Neuronal stem cell (in vitro differentiated cells): ENCODE measurements around the gene YIPF5.

Experiments
- DNase-seq: peaks from one replicate; pipeline ENCODE4 v3.0.0-alpha.2; 2013; ENCODE audit warnings: low spot score
- H2AFZ ChIP-seq: one replicate; pipeline ENCODE4 v1.6.1; 2013; ENCODE audit warnings: mild to moderate bottlenecking, low read length, inconsistent platforms
- H2AK5ac ChIP-seq: 2 replicates; pipeline ENCODE4 v1.6.1; 2013; ENCODE audit warnings: low read depth, mild to moderate bottlenecking, inconsistent platforms, low read length, moderate library complexity, mixed read lengths
- H2BK120ac ChIP-seq: 2 replicates; pipeline ENCODE4 v1.6.1; 2013; ENCODE audit warnings: low read depth, mild to moderate bottlenecking, inconsistent platforms, low read length, moderate library complexity, mixed read lengths
- H2BK12ac ChIP-seq: one replicate; pipeline ENCODE4 v1.6.1; 2013; ENCODE audit warnings: low read length, inconsistent platforms
- H2BK15ac ChIP-seq: 2 replicates; pipeline ENCODE4 v1.6.1; 2013; ENCODE audit warnings: mild to moderate bottlenecking, low read length, inconsistent platforms, mixed read lengths
- H2BK5ac ChIP-seq: one replicate; pipeline ENCODE4 v1.6.1; 2013; ENCODE audit warnings: inconsistent platforms, mild to moderate bottlenecking, low read length, moderate library complexity
- H3K14ac ChIP-seq: one replicate; pipeline ENCODE4 v1.6.1; 2013; ENCODE audit warnings: low read length, inconsistent platforms
- H3K18ac ChIP-seq: 2 replicates; pipeline ENCODE4 v1.6.1; 2013; ENCODE audit warnings: low read length, inconsistent platforms
- H3K23ac ChIP-seq: 2 replicates; pipeline ENCODE4 v1.6.1; 2013; ENCODE audit warnings: low read depth, mild to moderate bottlenecking, mixed read lengths, low read length, inconsistent platforms; ENCODE audit not compliant: poor library complexity
- H3K27ac ChIP-seq: replicated peaks from 3 replicates; pipeline ENCODE4 v1.5.1; 2013; ENCODE audit warnings: low read length, inconsistent platforms
- H3K27me3 ChIP-seq, 3 experiments: 2 replicates each; pipeline ENCODE4 v1.6.1; 2013; ENCODE audit warnings: low read length in 3 of 3, mild to moderate bottlenecking in 2 of 3, inconsistent platforms in 1 of 3, low read depth in 1 of 3, mixed read lengths in 1 of 3, moderate library complexity in 1 of 3; ENCODE audit not compliant: control insufficient read depth in 3 of 3, insufficient read depth in 3 of 3
- H3K36me3 ChIP-seq, 2 donors: replicated peaks in 1 of 2; 2 replicates each; pipeline ENCODE4 v1.6.1; 2013; ENCODE audit warnings: low read length in 2 of 2; ENCODE audit not compliant: control insufficient read depth in 2 of 2, insufficient read depth in 2 of 2
- H3K4ac ChIP-seq: 2 replicates; pipeline ENCODE4 v1.6.1; 2013; ENCODE audit warnings: inconsistent platforms, mild to moderate bottlenecking, low read length, moderate library complexity
- H3K4me1 ChIP-seq, 2 donors: 1 replicate in 1 of 2; 2 replicates in 1 of 2; pipeline ENCODE4 v1.6.1; 2013; ENCODE audit warnings: low read length in 2 of 2, low read depth in 1 of 2; ENCODE audit not compliant: control insufficient read depth in 2 of 2, insufficient read depth in 1 of 2
- H3K4me2 ChIP-seq: one replicate; pipeline ENCODE4 v1.6.1; 2013; ENCODE audit warnings: mild to moderate bottlenecking, low read length, inconsistent platforms; ENCODE audit not compliant: insufficient read depth, poor library complexity, severe bottlenecking
- H3K4me3 ChIP-seq, 2 donors: 2 replicates each; pipeline ENCODE4 v1.5.1; 2013; ENCODE audit warnings: low read length in 2 of 2, mild to moderate bottlenecking in 2 of 2, inconsistent platforms in 1 of 2, moderate library complexity in 1 of 2
- H3K79me1 ChIP-seq: one replicate; pipeline ENCODE4 v1.6.1; 2013; ENCODE audit warnings: low read depth, mild to moderate bottlenecking, inconsistent platforms, low read length, moderate library complexity
- H3K9ac ChIP-seq: one replicate; pipeline ENCODE4 v1.6.1; 2013; ENCODE audit warnings: mild to moderate bottlenecking, low read depth, low read length, inconsistent platforms; ENCODE audit not compliant: poor library complexity
- H3K9me3 ChIP-seq, 2 donors: replicated peaks in 1 of 2; 2 replicates each; pipeline versions ENCODE3 to v1.6.1; 2013; ENCODE audit warnings: low read length in 2 of 2, mild to moderate bottlenecking in 2 of 2, inconsistent platforms in 1 of 2, low read depth in 1 of 2, mixed read lengths in 1 of 2, moderate library complexity in 1 of 2; ENCODE audit not compliant: control insufficient read depth in 2 of 2, insufficient read depth in 1 of 2
- H4K8ac ChIP-seq: one replicate; pipeline ENCODE4 v1.6.1; 2013; ENCODE audit warnings: low read depth, mild to moderate bottlenecking, inconsistent platforms, low read length, moderate library complexity
- H4K91ac ChIP-seq: one replicate; pipeline ENCODE4 v1.6.1; 2013; ENCODE audit warnings: low read length, low read depth, mild to moderate bottlenecking, inconsistent platforms; ENCODE audit not compliant: poor library complexity
- WGBS, 2 donors: extraction: QIAGEN DNeasy Blood & Tissue Kit; methylation state at CpG; one replicate each; pipeline ENCODE4 v1.1.7; 2013; ENCODE audit warnings: missing lambda C conversion rate in 2 of 2, mixed read lengths in 1 of 2; ENCODE audit not compliant: insufficient read length in 2 of 2, insufficient replicate concordance in 1 of 2; ENCODE audit errors: extremely low coverage in 2 of 2; 5-methylcytosine and 5-hydroxymethylcytosine counted together

The YIPF5 gene

DNA sequence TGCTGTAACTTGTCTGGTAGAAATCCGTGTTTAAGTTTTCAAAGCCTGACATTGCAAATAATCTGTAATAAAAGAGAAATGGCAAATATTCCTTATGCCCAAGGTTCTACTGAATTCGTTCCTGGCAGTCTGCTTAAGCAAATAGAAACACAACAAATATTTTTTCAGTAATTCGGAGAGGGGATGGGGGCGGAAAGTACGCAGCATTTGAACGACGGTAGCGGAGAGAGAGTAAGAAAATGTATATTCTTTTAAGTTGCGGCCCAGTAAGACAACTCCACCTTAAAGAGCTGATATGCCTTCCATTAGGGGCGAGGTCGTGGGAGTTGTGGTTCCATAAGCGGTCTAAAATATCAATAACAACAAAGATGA lies 569 bp downstream of the YIPF5 start:
- Histone ChIP-seq H2AK5ac (peak overlapping the region; percentile 63), H3K27ac (no peak overlapping the region), H3K27me3 (no peaks in the 10 kb centered on the region), H3K36me3 (peaks cover 2 to 39% of the 10 kb centered on the region in 2 donors), H3K79me1 (no peaks in the 10 kb centered on the region), H3K9ac (peak overlapping the region; percentile 91), H2BK5ac (peak overlapping the region; percentile 43), H3K4me1 (peaks cover 2 to 5% of the 10 kb centered on the region in 2 donors), H4K8ac (no peak overlapping the region), H3K18ac (no peak overlapping the region), H3K9me3 (no peaks in the 10 kb centered on the region), H3K23ac (no peak overlapping the region), H2AFZ (peak overlapping the region; percentile 89), H4K91ac (no peak overlapping the region), H2BK120ac (no peak overlapping the region), H2BK15ac (no peak overlapping the region), H3K4me2 (peak overlapping the region; percentile 59), H3K14ac (no peak overlapping the region), H2BK12ac (no peak overlapping the region), H3K4me3 (peak overlapping the region; percentile 73 to 97), H3K4ac (no peak overlapping the region)
- no CpG with 5 or more reads among the region's 12 CpGs for WGBS, 2 donors
- DNase-seq = no peak

DNA sequence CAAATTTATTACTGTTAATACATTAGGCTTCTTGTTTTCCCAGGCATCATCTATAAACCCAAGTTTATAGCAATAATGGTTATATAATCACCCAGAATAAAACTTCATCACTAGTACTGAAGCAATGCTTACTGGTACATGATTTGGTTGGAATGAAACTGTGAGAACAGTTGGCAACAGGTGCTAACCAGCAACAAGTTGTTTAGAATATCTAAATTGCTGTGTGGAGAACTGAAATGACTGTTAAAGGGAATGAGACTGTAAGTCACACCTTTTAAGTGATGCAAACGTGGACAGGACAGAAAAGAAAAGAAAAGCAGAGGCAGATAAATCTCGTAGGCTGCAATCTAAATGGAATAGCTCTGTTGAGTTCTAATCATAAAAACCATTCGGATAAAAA lies 2.5 kb downstream of the YIPF5 start:
- Histone ChIP-seq H3K18ac (no peak overlapping the region), H2AK5ac (no peak overlapping the region), H3K4me2 (no peak overlapping the region), H3K27ac (no peak overlapping the region), H4K8ac (no peak overlapping the region), H2BK15ac (no peak overlapping the region), H3K4ac (no peak overlapping the region), H3K4me1 (peaks cover 2 to 5% of the 10 kb centered on the region in 2 donors), H3K9ac (no peak overlapping the region), H2BK12ac (no peak overlapping the region), H2AFZ (no peak overlapping the region), H3K36me3 (peaks cover 9 to 58% of the 10 kb centered on the region in 2 donors), H3K27me3 (no peaks in the 10 kb centered on the region), H3K4me3 (no peak overlapping the region), H2BK5ac (no peak overlapping the region), H2BK120ac (no peak overlapping the region), H3K9me3 (no peaks in the 10 kb centered on the region), H3K23ac (no peak overlapping the region), H3K14ac (no peak overlapping the region), H4K91ac (no peak overlapping the region), H3K79me1 (no peaks in the 10 kb centered on the region)
- WGBS, 2 donors = no CpG with 5 or more reads among the region's 3 CpGs
- DNase-seq = no peak

DNA sequence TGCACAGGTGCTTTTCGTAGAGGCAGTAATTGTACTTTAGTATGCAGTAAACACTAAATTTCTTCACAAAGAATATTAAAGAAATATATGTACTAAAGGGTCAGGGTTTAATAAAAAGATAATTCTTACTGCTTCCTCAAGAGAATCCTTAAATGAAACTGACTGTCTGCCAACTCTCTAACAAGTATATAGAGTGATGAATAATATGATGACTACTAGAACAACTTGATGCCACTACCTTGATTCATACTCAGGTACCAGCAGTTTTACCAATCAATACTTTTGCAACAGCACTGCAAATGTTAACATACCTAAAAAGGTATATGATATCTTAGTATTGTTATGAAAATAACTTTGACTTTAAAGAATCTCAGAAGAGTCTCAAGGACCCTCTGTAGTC lies 3.8 kb downstream of the YIPF5 start:
- H3K27me3 ChIP-seq = no peaks in the 10 kb centered on the region
- no peak overlapping the region for H2AK5ac ChIP-seq
- no CpG with 5 or more reads among the region's 1 CpG for WGBS, 2 donors
- no peaks in the 10 kb centered on the region for H3K9me3 ChIP-seq
- no peak overlapping the region for H3K14ac ChIP-seq
- no peak overlapping the region for H4K91ac ChIP-seq
- H3K18ac ChIP-seq = no peak overlapping the region
- no peak overlapping the region for H3K27ac ChIP-seq
- H2BK15ac ChIP-seq = no peak overlapping the region
- no peak overlapping the region for H4K8ac ChIP-seq
- H2BK120ac ChIP-seq = no peak overlapping the region
- no peak for DNase-seq
- no peak overlapping the region for H3K4ac ChIP-seq
- H2BK5ac ChIP-seq = no peak overlapping the region
- H3K9ac ChIP-seq = no peak overlapping the region
- H3K36me3 ChIP-seq = peaks cover 13 to 71% of the 10 kb centered on the region in 2 donors
- H3K79me1 ChIP-seq = no peaks in the 10 kb centered on the region
- peaks cover 2 to 5% of the 10 kb centered on the region in 2 donors for H3K4me1 ChIP-seq
- H3K4me2 ChIP-seq = no peak overlapping the region
- no peak overlapping the region for H3K4me3 ChIP-seq
- H2BK12ac ChIP-seq = no peak overlapping the region
- H3K23ac ChIP-seq = no peak overlapping the region
- no peak overlapping the region for H2AFZ ChIP-seq

GRCh38 chr5:144162686-144163085 lies 7.8 kb downstream of the YIPF5 start:
- Histone ChIP-seq H3K4ac (no peak overlapping the region), H3K36me3 (peaks cover 15 to 84% of the 10 kb centered on the region in 2 donors), H2BK120ac (no peak overlapping the region), H3K23ac (no peak overlapping the region), H2BK15ac (no peak overlapping the region), H4K8ac (no peak overlapping the region), H3K4me2 (no peak overlapping the region), H3K4me1 (no peaks in the 10 kb centered on the region), H3K4me3 (no peak overlapping the region), H2AFZ (no peak overlapping the region), H3K9ac (no peak overlapping the region), H3K27me3 (no peaks in the 10 kb centered on the region), H2BK5ac (no peak overlapping the region), H3K14ac (no peak overlapping the region), H2BK12ac (no peak overlapping the region), H3K27ac (no peak overlapping the region), H3K9me3 (no peaks in the 10 kb centered on the region), H4K91ac (no peak overlapping the region), H2AK5ac (no peak overlapping the region), H3K18ac (no peak overlapping the region), H3K79me1 (no peaks in the 10 kb centered on the region)
- no peak for DNase-seq
- WGBS, 2 donors = no CpG with 5 or more reads among the region's 1 CpG
